WTC11 (cell line): ENCODE measurements around the gene RFTN1. TPM values are rescaled to one million over a fixed set of nuclear protein-coding genes. Genes with fewer than 3 reads are reported as not detected.

ENCODE experiments used
- ATAC-seq: fragments of 200-7000 bp; cut with Tn5 transposase; 2 replicates; pipeline ENCODE4 v1.10.0; 2021; ENCODE audit warnings: mild to moderate bottlenecking, moderate library complexity
- CTCF ChIA-PET: fragments of 300-600 bp; sonication (Branson Sonifier 250); formaldehyde crosslinking; loops from one replicate; lab custom pipeline; 2021; ENCODE audit warnings: antibody characterized with exemption; lab: Charles Lee
- POLR2A ChIA-PET: fragments of 350-600 bp; sonication (Branson Sonifier 250); formaldehyde crosslinking; loops from one replicate; lab custom pipeline; 2021; ENCODE audit warnings: antibody characterized with exemption; lab: Charles Lee
- DNase-seq: peaks from one replicate; pipeline ENCODE4 v3.0.0; 2021; ENCODE audit warnings: low spot score
- H3K27ac Mint-ChIP-seq: 2 replicates; pipeline ENCODE4 v1.8.0; 2021; ENCODE audit warnings: mixed read lengths
- H3K27me3 Mint-ChIP-seq: 2 replicates; pipeline ENCODE4 v1.8.0; 2021; ENCODE audit warnings: low read depth, mild to moderate bottlenecking, moderate library complexity, mixed read lengths
- H3K36me3 Mint-ChIP-seq: 2 replicates; pipeline ENCODE4 v1.8.0; 2021; ENCODE audit warnings: mixed read lengths
- H3K4me1 Mint-ChIP-seq: 2 replicates; pipeline ENCODE4 v1.8.0; 2022; ENCODE audit warnings: mixed read lengths
- H3K4me3 Mint-ChIP-seq: 2 replicates; pipeline ENCODE4 v1.8.0; 2021; ENCODE audit warnings: mild to moderate bottlenecking, moderate library complexity, mixed read lengths
- H3K9me3 Mint-ChIP-seq: 2 replicates; pipeline ENCODE4 v1.8.0; 2021; ENCODE audit warnings: mixed read lengths
- CDX4 ChIP-seq: fragments of 250-450 bp; sonication (Bioruptor Pico); IDR thresholded peaks from 2 replicates; pipeline ENCODE4 v1.9.0; 2021; ENCODE audit warnings: moderate library complexity, mild to moderate bottlenecking, inconsistent platforms, borderline replicate concordance
- CREB1 ChIP-seq: sonication (generic); formaldehyde crosslinking; IDR thresholded peaks from 2 replicates; pipeline ENCODE4 v1.8.0; 2023; ENCODE audit warnings: mild to moderate bottlenecking, missing genetic modification reagents
- CTCF ChIP-seq: fragments of 200-600 bp; IDR thresholded peaks from 2 replicates; pipeline ENCODE4 v1.8.0; 2022; ENCODE audit warnings: antibody characterized with exemption
- E2F5 ChIP-seq: sonication (generic); formaldehyde crosslinking; IDR thresholded peaks from 2 replicates; pipeline ENCODE4 v1.8.1; 2022; ENCODE audit warnings: mild to moderate bottlenecking, moderate library complexity, missing genetic modification reagents
- ELF4 ChIP-seq: sonication (generic); formaldehyde crosslinking; IDR thresholded peaks from 2 replicates; pipeline ENCODE4 v1.8.1; 2022; ENCODE audit warnings: low read depth, mild to moderate bottlenecking, moderate library complexity, missing genetic modification reagents
- EMX1 ChIP-seq: fragments of 250-450 bp; sonication (Bioruptor Pico); IDR thresholded peaks from 2 replicates; pipeline ENCODE4 v1.8.0; 2021; ENCODE audit warnings: mild to moderate bottlenecking
- FOXJ3 ChIP-seq: sonication (generic); formaldehyde crosslinking; IDR thresholded peaks from 2 replicates; pipeline ENCODE4 v1.9.0; 2021; ENCODE audit warnings: missing genetic modification reagents, mild to moderate bottlenecking, borderline replicate concordance
- FOXP1 ChIP-seq: sonication (generic); formaldehyde crosslinking; IDR thresholded peaks from 2 replicates; pipeline ENCODE4 v1.8.0; 2022; ENCODE audit warnings: missing genetic modification reagents, mild to moderate bottlenecking, moderate library complexity, borderline replicate concordance
- FOXP4 ChIP-seq: sonication (generic); formaldehyde crosslinking; IDR thresholded peaks from 2 replicates; pipeline ENCODE4 v1.8.0; 2022; ENCODE audit warnings: mild to moderate bottlenecking, missing genetic modification reagents
- GABPB1 ChIP-seq: sonication (generic); formaldehyde crosslinking; IDR thresholded peaks from 2 replicates; pipeline ENCODE4 v1.8.1; 2023; ENCODE audit warnings: mild to moderate bottlenecking, missing genetic modification reagents
- JAZF1 ChIP-seq: fragments of 250-450 bp; sonication (Bioruptor Pico); IDR thresholded peaks from 2 replicates; pipeline ENCODE4 v1.9.0; 2021; ENCODE audit warnings: moderate library complexity, mild to moderate bottlenecking, inconsistent platforms
- JUN ChIP-seq: sonication (generic); formaldehyde crosslinking; IDR thresholded peaks from 2 replicates; pipeline ENCODE4 v1.8.0; 2023; ENCODE audit warnings: mild to moderate bottlenecking, missing genetic modification reagents
- MYBL2 ChIP-seq: sonication (generic); formaldehyde crosslinking; IDR thresholded peaks from 2 replicates; pipeline ENCODE4 v1.8.1; 2023; ENCODE audit warnings: mild to moderate bottlenecking, moderate library complexity, missing genetic modification reagents
- NR2C2 ChIP-seq: sonication (generic); formaldehyde crosslinking; IDR thresholded peaks from 2 replicates; pipeline ENCODE4 v1.8.0; 2022; ENCODE audit warnings: mild to moderate bottlenecking, missing genetic modification reagents
- NR3C1 ChIP-seq: sonication (generic); formaldehyde crosslinking; conservative IDR thresholded peaks from 2 replicates; pipeline ENCODE4 v1.8.1; 2023; ENCODE audit warnings: low read depth, mild to moderate bottlenecking, missing genetic modification reagents
- OVOL2 ChIP-seq: fragments of 250-450 bp; sonication (Bioruptor Pico); IDR thresholded peaks from 2 replicates; pipeline ENCODE4 v1.9.0; 2021; ENCODE audit warnings: mild to moderate bottlenecking, borderline replicate concordance
- TP53 ChIP-seq: sonication (generic); formaldehyde crosslinking; IDR thresholded peaks from 2 replicates; pipeline ENCODE4 v1.8.1; 2023; ENCODE audit warnings: mild to moderate bottlenecking, missing genetic modification reagents
- ZNF396 ChIP-seq: fragments of 250-450 bp; sonication (Bioruptor Pico); IDR thresholded peaks from 2 replicates; pipeline ENCODE4 v1.8.0; 2021; ENCODE audit warnings: mild to moderate bottlenecking, moderate library complexity, borderline replicate concordance
- ZNF512 ChIP-seq: sonication (generic); formaldehyde crosslinking; IDR thresholded peaks from 2 replicates; pipeline ENCODE4 v1.8.1; 2022; ENCODE audit warnings: missing genetic modification reagents, borderline replicate concordance
- total RNA-seq: library from RNA; stranded (reverse); gene quantifications from 3 replicates; pipeline ENCODE4 v1.2.3, GENCODE V29; 2021
- TF ChIP-seq, protein P1 (sequence below): sonication (generic); formaldehyde crosslinking; conservative IDR thresholded peaks from 2 replicates; pipeline ENCODE4 v1.8.1; 2022; ENCODE audit warnings: mild to moderate bottlenecking, missing genetic modification reagents
- TF ChIP-seq, protein P2 (sequence below): fragments of 250-450 bp; sonication (Bioruptor Pico); IDR thresholded peaks from 2 replicates; pipeline ENCODE4 v1.8.0; 2021; ENCODE audit warnings: mild to moderate bottlenecking
- TF ChIP-seq, protein P3 (sequence below): sonication (generic); formaldehyde crosslinking; IDR thresholded peaks from 2 replicates; pipeline ENCODE4 v1.8.1; 2023; ENCODE audit warnings: mild to moderate bottlenecking, moderate library complexity, missing genetic modification reagents
- TF ChIP-seq, protein P4 (sequence below): sonication (generic); formaldehyde crosslinking; IDR thresholded peaks from 2 replicates; pipeline ENCODE4 v1.8.0; 2022; ENCODE audit warnings: mild to moderate bottlenecking, missing genetic modification reagents

Gene RFTN1
- total RNA-seq, 1 experiment from 2014 or later = 3.8 TPM

GRCh38 chr3:16328124-16328523 is 185.4 kb downstream of the RFTN1 start (continued):
- TF ChIP-seq JAZF1 (CRISPR knock-in tag) (no peak), ZNF396 (no peak), TP53 (no peak)

GRCh38 chr3:16326724-16327349 is 186.7 kb downstream of the RFTN1 start:
- no peak overlapping the region for H3K4me3 Mint-ChIP-seq
- H3K36me3 Mint-ChIP-seq = peaks cover 21% of the 10 kb centered on the region
- ATAC-seq = peak; percentile 36
- peaks cover 13% of the 10 kb centered on the region for H3K9me3 Mint-ChIP-seq
- H3K27ac Mint-ChIP-seq = no peak overlapping the region; the same call in 1 of the 2 replicates
- CTCF ChIA-PET = no interaction called here
- DNase-seq = no peak
- no peaks in the 10 kb centered on the region for H3K27me3 Mint-ChIP-seq
- POLR2A ChIA-PET = no interaction called here
- peaks cover 14% of the 10 kb centered on the region for H3K4me1 Mint-ChIP-seq
- TF ChIP-seq FOXP1 (CRISPR knock-in tag) (no peak), CTCF (no peak), CREB1 (CRISPR knock-in tag) (no peak), JUN (CRISPR knock-in tag) (no peak), FOXP4 (no peak), E2F5 (CRISPR knock-in tag) (no peak), ELF4 (no peak), EMX1 (no peak), GABPB1 (CRISPR knock-in tag) (no peak), FOXJ3 (CRISPR knock-in tag) (no peak)
- TF ChIP-seq, protein P1, sequence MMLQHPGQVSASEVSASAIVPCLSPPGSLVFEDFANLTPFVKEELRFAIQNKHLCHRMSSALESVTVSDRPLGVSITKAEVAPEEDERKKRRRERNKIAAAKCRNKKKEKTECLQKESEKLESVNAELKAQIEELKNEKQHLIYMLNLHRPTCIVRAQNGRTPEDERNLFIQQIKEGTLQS (CRISPR knock-in tag) = no peak
- TF ChIP-seq, protein P2, sequence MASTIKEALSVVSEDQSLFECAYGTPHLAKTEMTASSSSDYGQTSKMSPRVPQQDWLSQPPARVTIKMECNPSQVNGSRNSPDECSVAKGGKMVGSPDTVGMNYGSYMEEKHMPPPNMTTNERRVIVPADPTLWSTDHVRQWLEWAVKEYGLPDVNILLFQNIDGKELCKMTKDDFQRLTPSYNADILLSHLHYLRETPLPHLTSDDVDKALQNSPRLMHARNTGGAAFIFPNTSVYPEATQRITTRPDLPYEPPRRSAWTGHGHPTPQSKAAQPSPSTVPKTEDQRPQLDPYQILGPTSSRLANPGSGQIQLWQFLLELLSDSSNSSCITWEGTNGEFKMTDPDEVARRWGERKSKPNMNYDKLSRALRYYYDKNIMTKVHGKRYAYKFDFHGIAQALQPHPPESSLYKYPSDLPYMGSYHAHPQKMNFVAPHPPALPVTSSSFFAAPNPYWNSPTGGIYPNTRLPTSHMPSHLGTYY = no peak
- TF ChIP-seq, protein P3, sequence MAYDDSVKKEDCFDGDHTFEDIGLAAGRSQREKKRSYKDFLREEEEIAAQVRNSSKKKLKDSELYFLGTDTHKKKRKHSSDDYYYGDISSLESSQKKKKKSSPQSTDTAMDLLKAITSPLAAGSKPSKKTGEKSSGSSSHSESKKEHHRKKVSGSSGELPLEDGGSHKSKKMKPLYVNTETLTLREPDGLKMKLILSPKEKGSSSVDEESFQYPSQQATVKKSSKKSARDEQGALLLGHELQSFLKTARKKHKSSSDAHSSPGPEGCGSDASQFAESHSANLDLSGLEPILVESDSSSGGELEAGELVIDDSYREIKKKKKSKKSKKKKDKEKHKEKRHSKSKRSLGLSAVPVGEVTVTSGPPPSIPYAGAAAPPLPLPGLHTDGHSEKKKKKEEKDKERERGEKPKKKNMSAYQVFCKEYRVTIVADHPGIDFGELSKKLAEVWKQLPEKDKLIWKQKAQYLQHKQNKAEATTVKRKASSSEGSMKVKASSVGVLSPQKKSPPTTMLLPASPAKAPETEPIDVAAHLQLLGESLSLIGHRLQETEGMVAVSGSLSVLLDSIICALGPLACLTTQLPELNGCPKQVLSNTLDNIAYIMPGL (CRISPR knock-in tag) = no peak

DNA sequence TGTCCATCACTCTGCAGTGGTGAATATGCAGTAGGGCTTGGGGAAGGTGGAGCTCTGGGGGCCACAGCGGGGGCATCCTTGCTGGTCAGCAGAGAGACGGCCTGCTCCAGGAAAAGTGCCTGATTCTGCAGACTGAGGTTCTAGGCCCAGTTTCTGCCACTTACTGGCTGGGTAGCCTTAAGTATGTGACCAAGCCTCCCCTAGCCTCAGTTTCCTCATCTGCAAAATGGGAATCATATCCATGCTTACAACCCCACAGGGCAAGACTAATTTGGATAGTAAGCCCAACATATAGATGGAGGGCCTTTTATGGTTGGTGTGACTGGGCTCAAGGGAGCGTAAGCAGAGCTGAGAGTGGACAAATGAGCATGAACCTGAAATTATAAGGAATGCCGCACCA is 187.6 kb downstream of the RFTN1 start:
- Mint-ChIP-seq H3K27me3 (no peaks in the 10 kb centered on the region), H3K36me3 (peaks cover 11% of the 10 kb centered on the region), H3K27ac (no peak overlapping the region), H3K9me3 (peaks cover 4% of the 10 kb centered on the region), H3K4me3 (no peak overlapping the region), H3K4me1 (peaks cover 14% of the 10 kb centered on the region)
- ChIA-PET POLR2A (no interaction called here), CTCF (no interaction called here)
- DNase-seq = no peak
- ATAC-seq = no peak
- TF ChIP-seq ZNF512 (CRISPR knock-in tag) (no peak), CDX4 (no peak), NR2C2 (CRISPR knock-in tag) (no peak), NR3C1 (CRISPR knock-in tag) (no peak), OVOL2 (no peak), ELF4 (no peak), MYBL2 (CRISPR knock-in tag) (no peak), FOXP1 (CRISPR knock-in tag) (no peak)
- TF ChIP-seq, protein P4, sequence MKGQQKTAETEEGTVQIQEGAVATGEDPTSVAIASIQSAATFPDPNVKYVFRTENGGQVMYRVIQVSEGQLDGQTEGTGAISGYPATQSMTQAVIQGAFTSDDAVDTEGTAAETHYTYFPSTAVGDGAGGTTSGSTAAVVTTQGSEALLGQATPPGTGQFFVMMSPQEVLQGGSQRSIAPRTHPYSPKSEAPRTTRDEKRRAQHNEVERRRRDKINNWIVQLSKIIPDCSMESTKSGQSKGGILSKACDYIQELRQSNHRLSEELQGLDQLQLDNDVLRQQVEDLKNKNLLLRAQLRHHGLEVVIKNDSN = no peak
